HEK293T (cell line): ENCODE data around the gene CFAP54.

Source experiments
- ARNT ChIP-seq: fragments of 450-650 bp; IDR thresholded peaks from 2 replicates; pipeline ENCODE4 v1.6.1; 2017; ENCODE audit warnings: mild to moderate bottlenecking
- BHLHE40 ChIP-seq: fragments of 450-650 bp; IDR thresholded peaks from 2 replicates; pipeline ENCODE4 v1.6.1; 2016; ENCODE audit warnings: mild to moderate bottlenecking, moderate library complexity, borderline replicate concordance
- FOXA1 ChIP-seq: fragments of 450-650 bp; IDR thresholded peaks from 2 replicates; pipeline ENCODE4 v1.6.1; 2016; ENCODE audit warnings: mild to moderate bottlenecking
- FOXK2 ChIP-seq: fragments of 450-650 bp; IDR thresholded peaks from 2 replicates; pipeline ENCODE4 v1.6.1; 2016; ENCODE audit warnings: mild to moderate bottlenecking
- FOXM1 ChIP-seq: fragments of 450-650 bp; IDR thresholded peaks from 2 replicates; pipeline ENCODE4 v1.6.1; 2017; ENCODE audit warnings: mild to moderate bottlenecking, borderline replicate concordance
- HDGF ChIP-seq: fragments of 450-650 bp; IDR thresholded peaks from 2 replicates; pipeline ENCODE4 v1.6.1; 2017; ENCODE audit warnings: antibody characterized with exemption, borderline replicate concordance
- LEF1 ChIP-seq: fragments of 450-650 bp; IDR thresholded peaks from 2 replicates; pipeline ENCODE4 v1.6.1; 2017; ENCODE audit warnings: mild to moderate bottlenecking, borderline replicate concordance
- PKNOX1 ChIP-seq: fragments of 450-650 bp; IDR thresholded peaks from 2 replicates; pipeline ENCODE4 v1.6.1; 2016
- SP1 ChIP-seq: fragments of 450-650 bp; IDR thresholded peaks from 2 replicates; pipeline ENCODE4 v1.6.1; 2017
- SUZ12 ChIP-seq: fragments of 450-650 bp; IDR thresholded peaks from 2 replicates; pipeline ENCODE4 v1.6.1; 2016; ENCODE audit warnings: mild to moderate bottlenecking
- TARDBP ChIP-seq: fragments of 450-650 bp; IDR thresholded peaks from 2 replicates; pipeline ENCODE4 v1.6.1; 2016
- ZNF384 ChIP-seq: fragments of 450-650 bp; IDR thresholded peaks from 2 replicates; pipeline ENCODE4 v1.6.1; 2016

- TF ChIP-seq LEF1 (no peak), FOXA1 (no peak), PKNOX1 (no peak), BHLHE40 (no peak), SUZ12 (no peak), HDGF (no peak), FOXM1 (no peak), FOXK2 (no peak), ZNF384 (no peak), SP1 (no peak), TARDBP (no peak), ARNT (no peak)
Measured at GRCh38 chr12:96652870-96653269, 163.5 kb downstream of the CFAP54 start.
